ENCODE measurements around the gene RNF13. TPM values are rescaled to one million over a fixed set of nuclear protein-coding genes. Genes with fewer than 3 reads are reported as not detected.

Gene RNF13
- total and polyA plus RNA-seq, 2 donors (not counting 3 experiments of a cell fraction or from before 2014, with no cell fraction given): 16.4 to 27.1 TPM

DNA sequence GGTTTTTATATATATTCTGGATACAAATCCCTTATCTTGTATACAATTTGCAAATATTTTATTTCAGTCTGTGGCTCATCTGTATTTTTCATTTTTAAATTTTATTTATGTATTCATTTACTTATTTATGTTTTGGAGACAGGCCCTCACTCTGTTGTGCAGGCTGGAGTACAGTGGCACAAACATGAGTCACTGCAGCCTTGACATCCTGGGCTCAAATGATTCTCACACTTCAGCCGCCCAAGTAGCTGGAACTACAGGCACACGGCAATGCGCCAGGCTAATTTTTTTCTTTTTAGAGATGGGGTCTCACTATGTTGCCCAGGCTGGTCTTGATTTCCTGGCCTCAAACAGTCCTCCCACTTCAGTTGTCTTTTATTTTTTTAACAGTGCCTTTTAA, 107.1 kb downstream of the RNF13 start:
- no peak overlapping the region for H3K4me3 ChIP-seq (replicated peaks in 1 of 3; ENCODE audit: insufficient read depth in 1 of 3, low read depth in 1 of 3, low read length in 3 of 3)

DNA sequence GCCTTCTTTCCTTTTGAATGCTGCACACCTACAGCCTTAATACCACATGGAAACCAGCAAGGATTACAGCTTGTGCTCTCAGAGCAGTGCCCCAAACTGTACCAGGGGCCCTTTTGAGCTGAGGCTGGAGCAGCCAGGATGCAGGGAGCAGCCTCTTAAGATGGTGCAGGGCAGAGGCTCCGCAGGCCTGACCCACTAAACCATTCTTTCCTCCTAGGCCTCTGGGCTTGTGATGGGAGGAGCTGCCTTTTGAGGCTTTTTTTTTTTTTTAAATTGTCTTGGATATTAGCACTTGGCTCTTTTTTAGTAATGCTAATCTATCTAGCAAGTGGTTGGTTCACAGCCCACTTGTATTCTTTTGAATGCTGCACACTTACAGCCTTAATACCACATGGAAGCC, 120.0 kb downstream of the RNF13 start:
- H4K20me1 ChIP-seq (replicated peaks; ENCODE audit: control insufficient read depth, extremely low read depth, insufficient read depth, low read length): no peaks in the 10 kb centered on the region
- no peaks in the 10 kb centered on the region for H3K27me3 ChIP-seq (ENCODE audit: control insufficient read depth in 2 of 2, insufficient read depth in 2 of 2, low read length in 2 of 2)
- TF ChIP-seq POLR2A (IDR thresholded peaks at IDR 0.05; ENCODE audit: low read depth, low read length) (no peak), MYC (IDR thresholded peaks at IDR 0.05; ENCODE audit: low read depth, low read length) (no peak), JUN (IDR thresholded peaks at IDR 0.05; ENCODE audit: borderline replicate concordance, insufficient read depth, insufficient read length, low read depth) (no peak), FOS (IDR thresholded peaks at IDR 0.05; ENCODE audit: borderline replicate concordance, insufficient read depth, low read length) (no peak), GATA2 (IDR thresholded peaks at IDR 0.05; ENCODE audit: insufficient read depth, insufficient read length, low read depth, low read length) (no peak), POLR2AphosphoS5 (IDR thresholded peaks at IDR 0.05; ENCODE audit: insufficient read depth, low read depth, low read length) (no peak), EZH2 (IDR thresholded peaks at IDR 0.05; ENCODE audit: borderline replicate concordance, low read depth, low read length, severe bottlenecking) (no peak)
- TF ChIP-seq, protein P1, sequence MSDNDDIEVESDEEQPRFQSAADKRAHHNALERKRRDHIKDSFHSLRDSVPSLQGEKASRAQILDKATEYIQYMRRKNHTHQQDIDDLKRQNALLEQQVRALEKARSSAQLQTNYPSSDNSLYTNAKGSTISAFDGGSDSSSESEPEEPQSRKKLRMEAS (IDR thresholded peaks at IDR 0.05; ENCODE audit: insufficient read depth, insufficient read length): no peak
- TF ChIP-seq, protein P2, sequence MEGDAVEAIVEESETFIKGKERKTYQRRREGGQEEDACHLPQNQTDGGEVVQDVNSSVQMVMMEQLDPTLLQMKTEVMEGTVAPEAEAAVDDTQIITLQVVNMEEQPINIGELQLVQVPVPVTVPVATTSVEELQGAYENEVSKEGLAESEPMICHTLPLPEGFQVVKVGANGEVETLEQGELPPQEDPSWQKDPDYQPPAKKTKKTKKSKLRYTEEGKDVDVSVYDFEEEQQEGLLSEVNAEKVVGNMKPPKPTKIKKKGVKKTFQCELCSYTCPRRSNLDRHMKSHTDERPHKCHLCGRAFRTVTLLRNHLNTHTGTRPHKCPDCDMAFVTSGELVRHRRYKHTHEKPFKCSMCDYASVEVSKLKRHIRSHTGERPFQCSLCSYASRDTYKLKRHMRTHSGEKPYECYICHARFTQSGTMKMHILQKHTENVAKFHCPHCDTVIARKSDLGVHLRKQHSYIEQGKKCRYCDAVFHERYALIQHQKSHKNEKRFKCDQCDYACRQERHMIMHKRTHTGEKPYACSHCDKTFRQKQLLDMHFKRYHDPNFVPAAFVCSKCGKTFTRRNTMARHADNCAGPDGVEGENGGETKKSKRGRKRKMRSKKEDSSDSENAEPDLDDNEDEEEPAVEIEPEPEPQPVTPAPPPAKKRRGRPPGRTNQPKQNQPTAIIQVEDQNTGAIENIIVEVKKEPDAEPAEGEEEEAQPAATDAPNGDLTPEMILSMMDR (IDR thresholded peaks at IDR 0.05; ENCODE audit: extremely low read depth in 1 of 2, insufficient read depth in 1 of 2, low read depth in 1 of 2, low read length in 2 of 2): no peak
- no peaks in the 10 kb centered on the region for H3K9me1 ChIP-seq (replicated peaks; ENCODE audit: control insufficient read depth, extremely low read depth, insufficient read depth, low read length)
- no TSS peak for BruUV-seq (replicated peaks)
- no peaks in the 10 kb centered on the region for H3K9me3 ChIP-seq (replicated peaks; ENCODE audit: control insufficient read depth, insufficient read depth, low read length)
- no peak overlapping the region for H2AFZ ChIP-seq (ENCODE audit: low read depth, low read length)
- intact Hi-C loops (cut with micrococcal nuclease) (loop anchor here (10.0 kb wide), 2 partner anchors 438 to 562 kb away; no protein-coding TSS in a partner anchor), dilution Hi-C loops (cut with MboI; ENCODE audit: extremely low pct_ligation_motif_present, low sequenced_read_pairs) (no loop called here)
- H3K4me2 ChIP-seq (ENCODE audit: insufficient read depth, low read length): no peak overlapping the region
- FAIRE-seq: no peak
- no peaks in the 10 kb centered on the region for H3K79me2 ChIP-seq (ENCODE audit: control insufficient read depth, insufficient read depth, low read length)
- H3K36me3 ChIP-seq (ENCODE audit: control insufficient read depth in 2 of 2, extremely low read depth in 1 of 2, insufficient read depth in 2 of 2, low read length in 2 of 2): no peaks in the 10 kb centered on the region
- POLR2A ChIA-PET: interaction anchor here (0.7 kb wide), 1 partner anchor 35 kb away, joined by 4 read pairs; no protein-coding TSS in a partner anchor
- no peak for DNase-seq (ENCODE audit: low read depth, low spot score)
- H3K4me3 ChIP-seq (replicated peaks in 1 of 3; ENCODE audit: insufficient read depth in 1 of 3, low read depth in 1 of 3, low read length in 3 of 3): no peak overlapping the region
- H3K27ac ChIP-seq (ENCODE audit: insufficient read depth, low read depth, low read length): no peak overlapping the region
- CTCF ChIA-PET: interaction anchor here (0.6 to 1.9 kb wide), 3 partner anchors 8 to 1120 kb away, joined by 3 to 11 read pairs (median 3); no protein-coding TSS in a partner anchor
- H3K9ac ChIP-seq (replicated peaks; ENCODE audit: extremely low read depth, insufficient read depth, low read length): no peak overlapping the region
- peaks cover 2% of the 10 kb centered on the region for H3K4me1 ChIP-seq (ENCODE audit: control insufficient read depth, extremely low read depth, insufficient read depth, low read length)

More for the DNA sequence above, 107.1 kb downstream of the RNF13 start:
- Histone ChIP-seq H3K27me3 (ENCODE audit: control insufficient read depth in 2 of 2, insufficient read depth in 2 of 2, low read length in 2 of 2) (no peaks in the 10 kb centered on the region), H3K9me1 (replicated peaks; ENCODE audit: control insufficient read depth, extremely low read depth, insufficient read depth, low read length) (no peaks in the 10 kb centered on the region), H4K20me1 (replicated peaks; ENCODE audit: control insufficient read depth, extremely low read depth, insufficient read depth, low read length) (no peaks in the 10 kb centered on the region), H3K27ac (ENCODE audit: insufficient read depth, low read depth, low read length) (no peak overlapping the region), H3K36me3 (ENCODE audit: control insufficient read depth in 2 of 2, extremely low read depth in 1 of 2, insufficient read depth in 2 of 2, low read length in 2 of 2) (no peaks in the 10 kb centered on the region), H3K4me2 (ENCODE audit: insufficient read depth, low read length) (no peak overlapping the region), H3K9me3 (replicated peaks; ENCODE audit: control insufficient read depth, insufficient read depth, low read length) (no peaks in the 10 kb centered on the region), H3K9ac (replicated peaks; ENCODE audit: extremely low read depth, insufficient read depth, low read length) (no peak overlapping the region), H3K4me1 (ENCODE audit: control insufficient read depth, extremely low read depth, insufficient read depth, low read length) (no peaks in the 10 kb centered on the region), H2AFZ (ENCODE audit: low read depth, low read length) (no peak overlapping the region), H3K79me2 (ENCODE audit: control insufficient read depth, insufficient read depth, low read length) (no peaks in the 10 kb centered on the region)
- BruUV-seq (replicated peaks): no TSS peak
- CTCF ChIA-PET: interaction anchor here (0.9 kb wide), 1 partner anchor 17 kb away, joined by 3 read pairs; no protein-coding TSS in a partner anchor
- no peak for TF ChIP-seq MYC (IDR thresholded peaks at IDR 0.05; ENCODE audit: low read depth, low read length)
- no peak for DNase-seq (ENCODE audit: low read depth, low spot score)
- POLR2A ChIA-PET: no interaction called here
- intact Hi-C loops (cut with micrococcal nuclease) (no loop called here), dilution Hi-C loops (cut with MboI; ENCODE audit: extremely low pct_ligation_motif_present, low sequenced_read_pairs) (no loop called here)
- no peak for FAIRE-seq

All from endothelial cell of umbilical vein (primary cell).